Left lung (tissue), 10 donors: ENCODE measurements around the gene TBXA2R. TPM values are rescaled to one million over a fixed set of nuclear protein-coding genes. Genes with fewer than 3 reads are reported as not detected.

Experiments used
- ATAC-seq: fragments of 200-7000 bp; cut with Tn5 transposase; one replicate; pipeline ENCODE4 v1.9.1; 2020; ENCODE audit warnings: moderate library complexity
- DNase-seq, 4 donors: peaks; one replicate each; pipeline ENCODE4 v3.0.0-alpha.2; 2013 to 2020
- H3K27ac ChIP-seq, 2 donors: fragments of 200-600 bp; sonication (generic) in 1 of 2; one replicate each; pipeline versions ENCODE4 v1.5.0 to v1.8.0; 2020 to 2021
- H3K27me3 ChIP-seq, 2 donors: fragments of 200-600 bp; sonication (generic) in 1 of 2; one replicate each; pipeline versions ENCODE4 v1.5.0 to v1.8.0; 2020 to 2021
- H3K36me3 ChIP-seq, 2 donors: fragments of 200-600 bp; sonication (generic) in 1 of 2; one replicate each; pipeline versions ENCODE4 v1.5.0 to v1.8.0; 2020 to 2021
- H3K4me1 ChIP-seq, 2 donors: fragments of 200-600 bp; one replicate each; pipeline ENCODE4 v1.8.0; 2021
- H3K4me3 ChIP-seq, 2 donors: fragments of 200-600 bp; sonication (generic) in 1 of 2; one replicate each; pipeline versions ENCODE4 v1.5.0 to v1.8.0; 2020 to 2021; ENCODE audit warnings: mild to moderate bottlenecking in 1 of 2
- H3K9me3 ChIP-seq, 2 donors: fragments of 200-600 bp; sonication (generic) in 1 of 2; one replicate each; pipeline versions ENCODE4 v1.5.0 to v1.8.0; 2020 to 2021
- CTCF ChIP-seq, 2 donors: fragments of 200-600 bp; sonication (generic) in 1 of 2; IDR thresholded peaks; one replicate each; pipeline versions ENCODE4 v1.5.0 to v1.8.0; 2021; ENCODE audit warnings: antibody characterized with exemption in 2 of 2
- intact Hi-C, 2 donors: fragments of 100-400 bp; cut with DNase I; formaldehyde crosslinking; loops; one replicate each; pipeline versions ENCODE4 v1.11.2 to v1.14.2; 2022
- polyA plus RNA-seq, 6 donors: library from polyadenylated mRNA; unstranded; fragments of 120-200 nt; gene quantifications; one replicate each; pipeline ENCODE4 v1.2.1, GENCODE V29; 2013; ENCODE audit not compliant: insufficient read length in 6 of 6
- total RNA-seq, 2 donors: library from RNA; stranded (reverse); fragmentation: NEBNext Ultra II Directional; extraction: Animal tissue kit (Norgen Biotek cat#: 25700); gene quantifications; one replicate each; pipeline ENCODE4 v1.2.1, GENCODE V29; 2021
- donor health status: DM: no; HTN: yes; CAD: no.
- donor health status: DM: no; HTN: no; CAD: no.

TBXA2R gene
- total and polyA plus RNA-seq, 8 donors, result 1.8 to 7.9 (median 3.6) TPM

DNA sequence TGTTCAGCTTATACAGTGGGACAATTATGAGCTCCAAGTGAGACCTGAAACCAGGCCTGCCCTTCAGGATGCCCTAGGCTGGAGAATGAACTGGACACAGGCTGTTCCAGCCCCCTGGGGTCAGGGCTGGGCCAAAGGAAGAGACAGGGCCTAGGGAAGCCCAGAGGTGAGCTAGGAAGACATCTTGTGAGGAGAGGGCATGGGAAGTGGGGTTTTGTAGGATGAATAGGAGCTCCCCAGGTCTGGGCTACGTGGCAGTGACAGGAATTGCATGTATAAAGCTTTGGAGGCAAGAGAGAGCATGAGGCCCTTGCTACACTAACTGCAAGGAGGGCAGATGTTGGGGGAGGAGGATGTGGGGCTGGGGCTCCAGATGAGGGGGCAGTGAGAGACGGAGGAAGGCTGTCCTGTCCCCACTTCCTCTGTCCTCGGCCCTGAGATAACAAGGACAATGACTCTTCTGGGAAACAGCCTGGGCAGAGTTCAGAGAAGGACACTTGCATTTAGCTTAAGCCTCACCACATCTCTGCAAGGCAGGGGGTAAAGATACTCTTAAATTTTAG lies 1.5 kb upstream of the TBXA2R start:
- Histone ChIP-seq H3K4me3 (no peak overlapping the region), H3K4me1 (peaks cover 1 to 57% of the 10 kb centered on the region in 2 donors), H3K36me3 (peaks cover 0 to 30% of the 10 kb centered on the region in 2 donors), H3K27ac (peak overlapping the region; percentile 72 to 77), H3K9me3 (no peaks in the 10 kb centered on the region), H3K27me3 (peaks cover 0 to 46% of the 10 kb centered on the region in 2 donors)
- no peak for ATAC-seq
- no peak for TF ChIP-seq CTCF (IDR thresholded peaks at IDR 0.05)
- no peak for DNase-seq
- intact Hi-C loops, result no loop called here

- intact Hi-C loops, result no loop called here
- DNase-seq (peak in 3 of 4 donors; percentile 53 to 70 (median 58)), ATAC-seq (peak; percentile 33)
- Histone ChIP-seq H3K4me1 (peaks cover 3 to 57% of the 10 kb centered on the region in 2 donors), H3K4me3 (peak overlapping the region; percentile 40 to 50), H3K36me3 (peaks cover 0 to 23% of the 10 kb centered on the region in 2 donors), H3K9me3 (no peaks in the 10 kb centered on the region), H3K27ac (peak overlapping the region; percentile 72 to 77), H3K27me3 (peaks cover 0 to 46% of the 10 kb centered on the region in 2 donors)
- no peak for TF ChIP-seq CTCF (IDR thresholded peaks at IDR 0.05)
Measured at GRCh38 chr19:3607303-3608078, 816 bp upstream of the TBXA2R start.

DNA sequence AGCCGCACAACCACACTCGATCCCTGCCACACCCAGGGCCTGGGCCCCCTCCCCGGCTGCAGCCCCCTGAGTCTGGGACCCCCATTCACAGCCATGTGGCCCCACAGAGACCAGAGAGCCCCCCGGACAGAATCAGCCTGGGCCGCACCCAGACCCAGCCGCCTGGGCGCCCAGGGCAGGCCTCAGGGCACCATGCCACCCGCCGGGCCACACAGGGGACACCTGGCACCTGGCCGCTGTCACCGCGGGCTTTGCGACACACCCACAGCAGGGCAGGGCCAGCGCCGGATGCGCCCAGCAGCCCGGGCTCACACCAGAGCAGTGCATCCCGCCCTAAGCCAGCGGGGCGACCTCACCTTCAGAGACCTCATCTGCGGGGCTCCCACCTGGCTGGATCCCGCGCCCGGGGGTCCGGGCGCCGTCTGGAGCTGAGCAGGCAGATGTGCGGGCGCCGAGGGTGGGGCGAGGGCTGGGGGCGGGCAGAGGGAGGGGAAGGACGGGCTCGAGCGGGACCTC lies 443 bp downstream of the TBXA2R start:
- H3K4me3 ChIP-seq, result peak overlapping the region; percentile 40 to 50
- TF ChIP-seq CTCF (IDR thresholded peaks at IDR 0.05), result no peak
- H3K27me3 ChIP-seq, result peaks cover 0 to 46% of the 10 kb centered on the region in 2 donors
- peak; percentile 64 for ATAC-seq
- intact Hi-C loops, result no loop called here
- DNase-seq, result peak in 1 of 4 donors; percentile 85
- peaks cover 3 to 57% of the 10 kb centered on the region in 2 donors for H3K4me1 ChIP-seq
- H3K9me3 ChIP-seq, result no peaks in the 10 kb centered on the region
- H3K27ac ChIP-seq, result peak overlapping the region; percentile 72 to 77
- peaks cover 0 to 10% of the 10 kb centered on the region in 2 donors for H3K36me3 ChIP-seq

DNA sequence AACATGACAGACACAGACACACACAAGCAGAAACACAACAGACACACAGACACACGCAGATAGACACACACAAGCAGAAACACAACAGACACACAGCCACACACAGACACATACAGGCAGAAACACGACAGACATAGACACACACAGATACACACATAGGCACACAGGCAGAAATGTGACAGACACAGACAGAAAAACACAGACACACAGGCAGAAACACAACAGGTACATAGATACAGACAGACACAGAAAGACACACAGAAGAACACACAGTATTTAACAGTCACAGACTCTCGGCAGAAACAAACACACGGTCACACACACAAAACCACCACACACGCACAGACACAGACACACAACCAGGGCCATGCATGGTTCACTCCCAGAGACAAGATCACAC lies 905 bp downstream of the TBXA2R start:
- intact Hi-C loops, result no loop called here
- H3K27me3 ChIP-seq, result peaks cover 0 to 46% of the 10 kb centered on the region in 2 donors
- DNase-seq (no peak), ATAC-seq (no peak)
- no peaks in the 10 kb centered on the region for H3K9me3 ChIP-seq
- H3K4me1 ChIP-seq, result peaks cover 3 to 57% of the 10 kb centered on the region in 2 donors
- H3K4me3 ChIP-seq, result peak overlapping the region; percentile 40 to 50
- peaks cover 0 to 6% of the 10 kb centered on the region in 2 donors for H3K36me3 ChIP-seq
- TF ChIP-seq CTCF (IDR thresholded peaks at IDR 0.05), result no peak
- no peak overlapping the region for H3K27ac ChIP-seq

DNA sequence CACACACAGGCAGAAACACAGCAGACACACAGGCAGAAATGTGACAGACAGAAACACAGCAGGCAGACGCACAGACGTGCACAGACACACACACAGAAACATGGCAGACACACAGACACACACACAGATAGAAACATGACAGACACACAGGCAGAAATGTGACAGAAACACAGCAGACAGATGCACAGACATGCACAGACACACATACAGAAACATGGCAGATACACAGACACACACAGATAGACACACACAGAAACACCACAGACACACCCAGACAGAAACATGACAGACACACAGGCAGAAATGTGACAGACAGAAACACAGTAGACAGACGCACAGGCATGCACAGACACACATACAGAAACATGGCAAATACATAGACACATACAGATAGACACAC lies 1.3 kb downstream of the TBXA2R start:
- Histone ChIP-seq H3K9me3 (no peaks in the 10 kb centered on the region), H3K27me3 (peaks cover 0 to 46% of the 10 kb centered on the region in 2 donors), H3K27ac (no peak overlapping the region), H3K4me3 (peak overlapping the region in 1 of 2 donors; percentile 50), H3K36me3 (peaks cover 0 to 3% of the 10 kb centered on the region in 2 donors), H3K4me1 (peaks cover 3 to 57% of the 10 kb centered on the region in 2 donors)
- TF ChIP-seq CTCF (IDR thresholded peaks at IDR 0.05), result no peak
- intact Hi-C loops, result no loop called here
- ATAC-seq (no peak), DNase-seq (no peak)
